WI38 (cell line): ENCODE data around the gene NOD2.

Experiments used
- H3K4me3 ChIP-seq: 2 replicates; pipeline ENCODE4 v1.5.1; 2011; ENCODE audit warnings: low read depth, mild to moderate bottlenecking, control low read depth, low read length
- TF ChIP-seq, protein P1 (sequence below): IDR thresholded peaks from 2 replicates; pipeline ENCODE4 v1.5.1; 2012; ENCODE audit warnings: low read depth, mild to moderate bottlenecking, control low read depth, low read length

Gene NOD2

DNA sequence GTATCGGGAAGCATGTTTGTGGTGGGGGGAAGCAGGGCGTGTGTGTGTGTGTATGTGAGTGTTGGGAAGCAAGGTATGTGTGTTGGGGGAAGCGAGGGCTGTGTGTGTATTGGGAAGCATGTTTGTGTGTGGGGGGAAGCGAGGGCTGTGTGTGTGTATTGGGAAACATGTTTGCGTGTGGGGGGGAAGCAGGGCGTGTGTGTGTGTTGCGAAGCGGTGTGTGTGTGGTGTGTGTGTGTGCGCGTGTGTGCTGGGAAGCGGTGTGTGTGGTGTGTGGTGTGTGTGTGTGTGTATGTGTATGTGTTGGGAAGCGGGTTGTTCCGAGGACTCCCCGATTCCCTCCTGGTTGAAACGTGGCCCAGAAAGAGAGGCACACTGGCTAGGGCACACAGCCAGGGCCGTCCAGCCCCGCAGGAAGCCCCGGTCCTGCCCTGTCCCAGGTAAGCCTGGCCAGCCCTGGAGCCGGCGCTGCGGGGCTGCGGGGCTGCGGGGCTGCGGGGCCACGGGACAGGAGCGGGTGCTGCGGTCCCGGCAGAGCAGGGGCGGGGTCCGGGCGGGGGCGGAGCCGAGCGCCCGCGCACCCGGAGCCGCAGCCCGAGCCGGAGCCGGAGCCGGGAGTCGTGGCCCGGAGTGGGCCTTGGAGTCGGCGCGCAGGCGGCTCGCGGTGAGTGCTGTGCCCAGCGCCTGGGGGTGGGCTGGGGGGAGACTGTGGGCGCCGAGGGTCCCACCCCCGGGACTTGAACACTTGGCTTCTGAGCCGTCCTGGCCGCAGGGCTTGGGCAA, at the start of gene NOD2:
Gene NOD2 (plus strand): TSS at position 608 of the 783 bp plus-strand sequence. CDS start 5,890 bp downstream, outside the sequence.
- no peak within 1 kb of the TSS; the same call in 1 of the 2 replicates for H3K4me3 ChIP-seq
- TF ChIP-seq, protein P1, sequence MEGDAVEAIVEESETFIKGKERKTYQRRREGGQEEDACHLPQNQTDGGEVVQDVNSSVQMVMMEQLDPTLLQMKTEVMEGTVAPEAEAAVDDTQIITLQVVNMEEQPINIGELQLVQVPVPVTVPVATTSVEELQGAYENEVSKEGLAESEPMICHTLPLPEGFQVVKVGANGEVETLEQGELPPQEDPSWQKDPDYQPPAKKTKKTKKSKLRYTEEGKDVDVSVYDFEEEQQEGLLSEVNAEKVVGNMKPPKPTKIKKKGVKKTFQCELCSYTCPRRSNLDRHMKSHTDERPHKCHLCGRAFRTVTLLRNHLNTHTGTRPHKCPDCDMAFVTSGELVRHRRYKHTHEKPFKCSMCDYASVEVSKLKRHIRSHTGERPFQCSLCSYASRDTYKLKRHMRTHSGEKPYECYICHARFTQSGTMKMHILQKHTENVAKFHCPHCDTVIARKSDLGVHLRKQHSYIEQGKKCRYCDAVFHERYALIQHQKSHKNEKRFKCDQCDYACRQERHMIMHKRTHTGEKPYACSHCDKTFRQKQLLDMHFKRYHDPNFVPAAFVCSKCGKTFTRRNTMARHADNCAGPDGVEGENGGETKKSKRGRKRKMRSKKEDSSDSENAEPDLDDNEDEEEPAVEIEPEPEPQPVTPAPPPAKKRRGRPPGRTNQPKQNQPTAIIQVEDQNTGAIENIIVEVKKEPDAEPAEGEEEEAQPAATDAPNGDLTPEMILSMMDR, result no peak

DNA sequence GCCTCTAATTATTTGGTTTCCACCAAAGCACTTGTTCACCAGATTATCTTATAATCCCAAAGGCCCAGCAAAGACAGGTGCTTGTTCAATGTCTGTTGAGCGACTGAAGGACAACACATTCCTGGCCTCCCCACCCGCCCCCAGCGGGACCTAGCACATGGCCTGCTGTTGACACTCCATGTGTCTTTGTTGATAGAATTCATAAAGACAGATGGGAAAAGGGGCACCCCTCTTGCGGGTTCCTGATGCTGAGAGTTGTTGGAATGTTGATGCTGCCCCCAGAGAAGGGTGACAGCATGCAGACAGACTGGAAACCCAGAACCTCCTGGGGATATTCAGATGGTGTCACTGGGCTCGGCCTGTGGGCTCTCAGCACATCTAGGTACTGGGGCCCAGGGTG, 49.2 kb upstream of the NOD2 start:
- TF ChIP-seq, protein P1, result no peak
- no peak overlapping the region for H3K4me3 ChIP-seq

DNA sequence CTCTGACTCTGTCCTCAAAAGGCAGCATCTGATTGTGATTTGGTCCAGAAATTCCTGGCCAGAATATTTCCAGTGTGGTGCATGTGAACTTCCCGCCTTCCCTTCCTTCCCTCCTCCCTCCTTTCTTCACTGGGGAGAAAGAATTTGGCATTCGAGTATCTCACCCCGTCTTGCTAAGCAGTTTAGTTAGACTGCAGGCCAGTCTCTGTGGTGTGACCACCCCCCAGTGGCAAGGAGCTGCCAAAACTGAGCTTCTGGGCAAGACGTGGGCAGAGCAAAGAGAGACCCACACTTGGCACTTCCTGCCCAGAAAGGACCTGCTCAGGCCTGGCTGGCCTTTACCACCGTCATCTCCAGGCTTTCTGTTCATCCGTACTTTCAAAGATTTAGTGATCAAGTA, 48.7 kb upstream of the NOD2 start:
- H3K4me3 ChIP-seq, result no peak overlapping the region
- TF ChIP-seq, protein P1, result no peak

- TF ChIP-seq, protein P1, result no peak
- H3K4me3 ChIP-seq, result no peak overlapping the region
Observed at GRCh38 chr16:50645563-50646220, 47.7 kb upstream of the NOD2 start.

GRCh38 chr16:50646345-50646744, 47.1 kb upstream of the NOD2 start:
- H3K4me3 ChIP-seq, result no peak overlapping the region
- TF ChIP-seq, protein P1, result no peak

- TF ChIP-seq, protein P1, result no peak
- no peak overlapping the region for H3K4me3 ChIP-seq
Observed at GRCh38 chr16:50651835-50652438, 41.5 kb upstream of the NOD2 start.
